Pancreas (tissue), 10 donors: Measurements from ENCODE around the gene RNF145. TPM values are rescaled to one million over a fixed set of nuclear protein-coding genes. Genes with fewer than 3 reads are reported as not detected.
"Not testable (repeated sequence)": the region's sequence is repeated elsewhere in the genome, so short reads cannot be mapped to it uniquely, and the experiment has no call there.

Experiments
- ATAC-seq, 4 donors: fragments of 200-7000 bp; cut with Tn5 transposase; one replicate each; pipeline versions ENCODE4 v1.8.0 to v1.9.1; 2020; ENCODE audit warnings: mild to moderate bottlenecking in 4 of 4, moderate library complexity in 4 of 4
- DNase-seq, 6 donors: peaks; one replicate each; pipeline ENCODE4 v3.0.0-alpha.2; 2020
- FAIRE-seq: peaks from 2 replicates; lab custom pipeline; 2012; peaks lifted over from hg19 to GRCh38; lab: Jason Lieb, UNC
- H3K27ac ChIP-seq, 4 donors: fragments of 200-600 bp; sonication (generic); 1 replicate in 3 of 4; 2 replicates in 1 of 4; pipeline versions ENCODE4 v1.5.0 to v1.8.0; 2020
- H3K27me3 ChIP-seq, 4 donors: fragments of 200-600 bp; one replicate each; pipeline ENCODE4 v1.8.0; 2021
- H3K36me3 ChIP-seq, 3 donors: fragments of 200-600 bp; sonication (generic) in 1 of 3; one replicate each; pipeline versions ENCODE4 v1.5.0 to v1.8.0; 2020 to 2021
- H3K4me1 ChIP-seq, 3 donors: fragments of 200-600 bp; one replicate each; pipeline ENCODE4 v1.8.0; 2021
- H3K4me3 ChIP-seq, 4 donors: fragments of 200-600 bp; sonication (generic) in 2 of 4; one replicate each; pipeline versions ENCODE4 v1.5.0 to v1.8.0; 2020 to 2021
- H3K9me3 ChIP-seq, 4 donors: fragments of 200-600 bp; one replicate each; pipeline ENCODE4 v1.8.0; 2021
- WGBS, 2 donors: extraction: QIAGEN DNeasy Blood & Tissue Kit; methylation state at CpG; one replicate each; pipeline ENCODE4 v1.1.7; 2013; 5-methylcytosine and 5-hydroxymethylcytosine counted together
- intact Hi-C, 3 donors: fragments of 100-400 bp; cut with DNase I; formaldehyde crosslinking; loops; one replicate each; pipeline versions ENCODE4 v1.11.1 to v1.14.2; 2022
- polyA plus RNA-seq, 2 donors: library from polyadenylated mRNA; stranded (reverse); fragments of 200-250 nt; gene quantifications; one replicate each; pipeline ENCODE4 v1.2.3, GENCODE V29; 2013
- total RNA-seq, 6 donors: library from RNA; stranded (reverse); fragmentation: NEBNext Ultra II Directional in 4 of 6; extraction: Animal tissue kit (Norgen Biotek cat#: 25700) in 4 of 6; gene quantifications; one replicate each; pipeline versions ENCODE4 v1.2.1 to v1.2.4, GENCODE V29; 2021 to 2023
- TF ChIP-seq, protein P1 (sequence below), 4 donors: fragments of 200-600 bp; sonication (generic) in 3 of 4; IDR thresholded peaks; one replicate each; pipeline versions ENCODE4 v1.5.0 to v1.8.0; 2021; ENCODE audit warnings: antibody characterized with exemption in 4 of 4
- donor health status: healthy with polysubstance abuse.
- donor health status: DM: no; HTN: no; CAD: no; lungs with moderate emphysema.
- donor health status: DM: no; HTN: no; CAD: no.
- donor health status: control.
- donor health status: control.
- donor health status: Bipolar disorder and iron deficiency.
- donor health status: DM: yes; HTN: yes; CAD: no.
- donor health status: DM: no; HTN: no; CAD: no.
- donor health status: DM: no; HTN: no; CAD: no.
- donor health status: DM: yes; HTN: yes; CAD: no.

RNF145 gene
- total and polyA plus RNA-seq, 8 donors, result 6.9 to 33.6 (median 14.5) TPM

DNA sequence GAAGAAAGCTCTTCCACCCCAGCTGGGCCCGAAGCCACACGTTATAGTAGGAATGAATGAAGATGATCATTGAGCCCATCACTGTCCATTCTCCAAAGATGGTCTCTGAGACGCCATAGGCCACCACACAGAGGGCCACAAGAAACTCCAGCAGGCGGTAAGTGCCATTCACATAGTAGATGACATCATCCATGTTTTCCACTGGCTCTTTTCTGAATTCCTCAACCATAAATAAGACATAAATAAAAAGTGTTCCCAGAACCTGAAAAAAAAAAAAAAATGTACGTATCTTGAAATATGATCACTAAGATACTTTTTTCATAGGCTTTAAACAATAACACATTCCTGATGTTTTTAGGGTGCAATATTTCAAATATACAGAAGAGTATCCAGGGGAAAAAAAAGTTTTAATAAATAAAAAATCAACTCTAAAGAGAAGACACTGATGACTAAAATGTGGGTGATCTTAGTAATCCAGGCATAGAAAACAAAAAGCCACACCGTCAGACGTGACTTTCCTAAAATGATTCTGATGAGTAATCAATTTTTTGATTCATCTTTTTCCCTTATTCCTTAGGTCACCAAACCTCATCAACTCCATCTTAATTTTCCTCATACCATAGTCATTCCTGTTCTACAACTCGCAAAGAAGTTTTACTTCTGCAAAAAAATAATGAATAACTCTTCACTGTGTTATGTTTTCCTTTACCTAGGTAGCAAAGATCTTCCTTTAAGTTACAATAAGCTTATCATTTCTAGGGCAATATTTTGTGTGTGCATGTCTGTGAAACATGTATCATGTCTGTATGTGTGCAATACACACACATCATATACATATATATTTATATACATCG is 47.8 kb downstream of the RNF145 start:
- FAIRE-seq (no peak), DNase-seq (no peak), ATAC-seq (no peak)
- peaks cover 0 to 8% (median 6%) of the 10 kb centered on the region in 3 donors for H3K36me3 ChIP-seq
- TF ChIP-seq, protein P1, sequence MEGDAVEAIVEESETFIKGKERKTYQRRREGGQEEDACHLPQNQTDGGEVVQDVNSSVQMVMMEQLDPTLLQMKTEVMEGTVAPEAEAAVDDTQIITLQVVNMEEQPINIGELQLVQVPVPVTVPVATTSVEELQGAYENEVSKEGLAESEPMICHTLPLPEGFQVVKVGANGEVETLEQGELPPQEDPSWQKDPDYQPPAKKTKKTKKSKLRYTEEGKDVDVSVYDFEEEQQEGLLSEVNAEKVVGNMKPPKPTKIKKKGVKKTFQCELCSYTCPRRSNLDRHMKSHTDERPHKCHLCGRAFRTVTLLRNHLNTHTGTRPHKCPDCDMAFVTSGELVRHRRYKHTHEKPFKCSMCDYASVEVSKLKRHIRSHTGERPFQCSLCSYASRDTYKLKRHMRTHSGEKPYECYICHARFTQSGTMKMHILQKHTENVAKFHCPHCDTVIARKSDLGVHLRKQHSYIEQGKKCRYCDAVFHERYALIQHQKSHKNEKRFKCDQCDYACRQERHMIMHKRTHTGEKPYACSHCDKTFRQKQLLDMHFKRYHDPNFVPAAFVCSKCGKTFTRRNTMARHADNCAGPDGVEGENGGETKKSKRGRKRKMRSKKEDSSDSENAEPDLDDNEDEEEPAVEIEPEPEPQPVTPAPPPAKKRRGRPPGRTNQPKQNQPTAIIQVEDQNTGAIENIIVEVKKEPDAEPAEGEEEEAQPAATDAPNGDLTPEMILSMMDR (IDR thresholded peaks at IDR 0.05), result no peak
- 91 to 93% methylated on average over 9 of the region's 9 CpGs for WGBS, 2 donors
- H3K9me3 ChIP-seq, result no peaks in the 10 kb centered on the region
- no peak overlapping the region for H3K27ac ChIP-seq
- no peak overlapping the region for H3K4me3 ChIP-seq
- H3K27me3 ChIP-seq, result no peaks in the 10 kb centered on the region
- no peaks in the 10 kb centered on the region for H3K4me1 ChIP-seq
- intact Hi-C loops, result no loop called here

DNA sequence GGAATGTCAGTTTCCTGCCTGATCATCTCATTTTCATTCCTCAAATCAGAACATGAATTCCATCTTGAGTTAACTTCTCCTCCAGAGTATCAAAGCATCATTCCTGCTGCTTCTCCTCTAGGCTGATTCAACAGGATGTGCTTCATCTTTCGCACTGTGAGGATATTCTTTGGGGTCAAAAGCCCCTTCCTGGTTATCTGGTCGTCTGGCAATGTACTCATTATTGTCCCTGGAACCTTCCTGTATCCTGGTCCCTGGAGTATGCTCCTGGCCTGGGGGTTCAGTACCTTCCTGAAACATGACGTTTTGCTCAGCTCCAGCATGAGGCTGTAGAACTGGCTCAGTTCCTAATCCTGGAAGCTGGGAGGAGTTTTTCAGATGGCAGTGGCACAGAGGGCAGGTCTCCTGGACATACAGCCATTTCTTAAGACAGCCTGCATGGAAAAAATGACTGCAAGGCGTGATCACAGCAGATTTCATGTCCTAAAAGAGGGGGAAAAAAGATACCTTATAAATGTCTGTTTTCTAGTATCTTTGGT is 50.7 kb downstream of the RNF145 start:
- ATAC-seq, H3K4me3 ChIP-seq, FAIRE-seq, DNase-seq, H3K27ac ChIP-seq, H3K9me3 ChIP-seq, H3K27me3 ChIP-seq, H3K36me3 ChIP-seq, H3K4me1 ChIP-seq: not testable (repeated sequence)
- intact Hi-C loops, result loop anchor here in 1 of 3 donors (10.0 kb wide), 2 partner anchors 156 to 826 kb away; no protein-coding TSS in a partner anchor
- 67 to 75% methylated on average over 4 of the region's 4 CpGs for WGBS, 2 donors

DNA sequence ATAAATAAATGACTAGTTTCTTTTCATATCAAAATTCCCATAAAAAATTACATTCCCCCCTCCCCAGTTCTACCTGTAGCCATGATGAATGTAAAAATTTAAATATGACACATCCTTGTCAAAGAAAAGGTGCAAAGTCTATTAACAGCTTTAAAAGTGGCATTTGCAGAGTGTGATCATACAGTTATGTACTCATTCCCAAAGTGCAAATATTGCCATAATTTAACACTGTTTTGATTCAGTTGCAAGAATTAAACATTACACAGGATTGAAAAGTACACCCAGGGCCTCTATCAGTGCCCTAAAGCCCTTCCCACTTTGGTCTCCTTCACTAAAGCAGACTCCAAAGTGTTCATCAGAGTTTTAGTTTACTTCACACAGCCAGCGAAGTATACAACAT is 51.8 kb downstream of the RNF145 start:
- no peak overlapping the region for H3K27ac ChIP-seq
- no peak overlapping the region for H3K4me3 ChIP-seq
- H3K27me3 ChIP-seq, result no peaks in the 10 kb centered on the region
- intact Hi-C loops, result loop anchor here in 1 of 3 donors (10.0 kb wide), 2 partner anchors 157 to 827 kb away; no protein-coding TSS in a partner anchor
- TF ChIP-seq, protein P1 (IDR thresholded peaks at IDR 0.05), result no peak
- FAIRE-seq (no peak), DNase-seq (no peak), ATAC-seq (no peak)
- H3K9me3 ChIP-seq, result no peaks in the 10 kb centered on the region
- 82 to 90% methylated on average over 1 of the region's 1 CpG for WGBS, 2 donors
- H3K36me3 ChIP-seq, result peaks cover 0 to 8% (median 6%) of the 10 kb centered on the region in 3 donors
- no peaks in the 10 kb centered on the region for H3K4me1 ChIP-seq

DNA sequence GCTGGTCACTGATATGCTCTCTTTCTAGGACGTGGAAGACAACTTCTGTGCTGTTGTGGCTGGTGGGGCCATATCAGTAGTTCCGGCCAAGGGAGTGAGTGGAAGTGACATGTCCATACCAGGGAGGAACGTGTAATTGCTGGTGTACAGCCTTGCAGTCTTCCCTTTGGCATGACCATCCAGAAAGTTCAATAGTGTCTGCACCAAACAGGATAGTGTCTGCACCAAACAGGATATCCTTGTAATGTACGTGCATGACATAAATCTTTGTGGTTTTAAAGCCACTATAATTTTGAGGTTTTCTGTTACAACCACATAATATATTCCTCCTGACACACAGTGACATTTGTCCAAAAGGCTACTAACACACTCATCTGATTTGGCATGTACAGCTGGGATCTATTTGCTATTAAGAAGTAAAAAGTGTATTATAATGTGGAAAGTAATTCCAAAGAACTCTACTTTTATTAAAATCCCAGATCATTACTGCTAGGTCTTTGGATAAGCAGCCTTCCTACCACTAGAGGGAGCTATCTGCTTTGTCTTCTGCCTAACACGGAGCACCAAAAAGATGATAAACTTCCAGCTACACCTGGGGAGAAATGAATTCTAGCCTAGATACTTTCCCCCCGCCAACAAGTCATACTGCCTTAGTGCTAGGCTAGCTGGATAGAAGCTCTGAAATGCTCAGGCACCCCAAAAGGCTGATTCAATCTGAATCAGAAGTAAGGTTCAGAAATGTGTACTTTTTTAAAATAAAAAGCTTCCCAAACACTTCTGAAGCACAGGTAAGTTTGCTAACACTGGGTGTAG is 52.7 kb downstream of the RNF145 start:
- ATAC-seq (peak; percentile 70 to 94 (median 90)), DNase-seq (peak in 2 of 6 donors; percentile 33 to 42), FAIRE-seq (peak; percentile 5)
- H3K27me3 ChIP-seq, result no peaks in the 10 kb centered on the region
- H3K36me3 ChIP-seq, result peaks cover 0 to 8% (median 6%) of the 10 kb centered on the region in 3 donors
- 44 to 50% methylated on average over 6 of the region's 6 CpGs for WGBS, 2 donors
- H3K4me1 ChIP-seq, result no peaks in the 10 kb centered on the region
- no peak overlapping the region for H3K27ac ChIP-seq
- no peaks in the 10 kb centered on the region for H3K9me3 ChIP-seq
- no peak overlapping the region for H3K4me3 ChIP-seq
- intact Hi-C loops, result loop anchor here in 1 of 3 donors (10.0 kb wide), 2 partner anchors 158 to 828 kb away; no protein-coding TSS in a partner anchor
- TF ChIP-seq, protein P1 (IDR thresholded peaks at IDR 0.05), result peak; percentile 52 to 88 (median 73)

DNA sequence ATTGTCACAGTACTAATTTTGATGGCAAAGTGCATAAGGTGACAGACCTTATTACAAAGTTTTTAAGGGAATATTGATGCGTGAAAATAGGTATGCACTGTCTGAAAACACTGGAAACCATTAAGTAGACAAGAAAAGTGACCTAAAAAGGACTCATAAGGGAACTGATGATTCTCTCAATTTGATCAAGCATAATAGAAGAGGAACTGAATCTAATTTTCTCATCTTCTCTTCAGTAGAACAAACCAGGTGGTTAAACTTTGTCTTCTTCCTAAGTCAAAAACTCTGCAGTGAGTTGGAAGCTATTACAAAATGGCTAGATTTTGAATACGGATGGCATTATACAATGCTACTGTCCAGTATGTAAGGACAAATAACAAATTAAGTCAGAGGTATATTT is 53.4 kb downstream of the RNF145 start:
- no peak for DNase-seq
- Histone ChIP-seq H3K27me3 (no peaks in the 10 kb centered on the region), H3K4me3 (no peak overlapping the region), H3K36me3 (peaks cover 0 to 6% (median 5%) of the 10 kb centered on the region in 3 donors), H3K4me1 (no peaks in the 10 kb centered on the region), H3K27ac (no peak overlapping the region), H3K9me3 (no peaks in the 10 kb centered on the region)
- WGBS, 2 donors, result 75 to 86% methylated on average over 2 of the region's 2 CpGs
- intact Hi-C loops, result loop anchor here in 1 of 3 donors (10.0 kb wide), 2 partner anchors 159 to 829 kb away; no protein-coding TSS in a partner anchor
- TF ChIP-seq, protein P1 (IDR thresholded peaks at IDR 0.05), result no peak
- FAIRE-seq, result no peak
- ATAC-seq, result no peak
